PC-3 (cell line): ENCODE results near the gene NALCN.

Source experiments
- CTCF ChIP-seq: fragments of 300-600 bp; sonication (generic); conservative IDR thresholded peaks from 2 replicates; pipeline ENCODE4 v1.5.1; 2017; ENCODE audit warnings: antibody characterized with exemption, low read depth, mild to moderate bottlenecking, low read length
- EZH2 ChIP-seq: fragments of 300-600 bp; sonication (generic); IDR thresholded peaks from one replicate; pipeline ENCODE4 v1.6.1; 2017; ENCODE audit warnings: antibody characterized with exemption, mild to moderate bottlenecking, low read length; ENCODE audit not compliant: unreplicated experiment

- no peak for TF ChIP-seq CTCF
- TF ChIP-seq EZH2 = no peak
Observed at GRCh38 chr13:101178406-101178805, 237.9 kb downstream of the NALCN start.
